ENCODE data around the gene SLC25A39.

SLC25A39 gene

DNA sequence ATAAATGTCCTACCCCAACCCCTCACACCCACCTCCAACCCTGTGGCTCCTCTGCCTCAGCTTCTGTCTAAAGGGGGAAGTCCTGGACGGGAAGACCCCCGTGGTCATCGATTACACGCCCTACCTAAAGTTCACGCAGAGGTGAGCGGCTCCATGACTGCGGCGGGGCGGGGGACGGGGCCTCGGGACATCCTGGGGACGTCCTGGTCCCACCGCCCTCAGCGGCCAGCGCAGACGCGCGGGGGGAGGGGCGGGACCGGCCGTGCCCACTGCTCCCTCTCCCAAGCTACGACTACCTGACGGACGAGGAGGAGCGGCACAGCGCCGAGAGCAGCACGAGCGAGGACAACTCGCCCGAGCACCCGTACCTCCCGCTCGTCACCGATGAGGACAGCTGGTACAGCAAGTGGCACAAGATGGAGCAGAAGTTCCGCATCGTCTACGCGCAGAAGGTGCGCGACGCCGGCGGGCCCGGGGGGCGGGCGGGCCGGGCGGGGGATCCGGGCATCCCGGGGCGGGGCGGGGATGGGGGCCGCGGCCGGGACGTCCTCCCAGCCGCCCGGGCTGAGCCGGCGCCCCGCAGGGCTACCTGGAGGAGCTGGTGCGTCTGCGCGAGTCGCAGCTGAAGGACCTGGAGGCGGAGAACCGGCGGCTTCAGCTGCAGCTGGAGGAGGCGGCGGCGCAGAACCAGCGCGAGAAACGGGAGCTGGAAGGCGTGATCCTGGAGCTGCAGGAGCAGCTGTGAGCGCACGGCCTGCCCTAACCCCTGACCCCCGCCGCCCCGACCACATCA is 9.6 kb downstream of the SLC25A39 start:
- FAIRE-seq, result peak; percentile 93

DNA sequence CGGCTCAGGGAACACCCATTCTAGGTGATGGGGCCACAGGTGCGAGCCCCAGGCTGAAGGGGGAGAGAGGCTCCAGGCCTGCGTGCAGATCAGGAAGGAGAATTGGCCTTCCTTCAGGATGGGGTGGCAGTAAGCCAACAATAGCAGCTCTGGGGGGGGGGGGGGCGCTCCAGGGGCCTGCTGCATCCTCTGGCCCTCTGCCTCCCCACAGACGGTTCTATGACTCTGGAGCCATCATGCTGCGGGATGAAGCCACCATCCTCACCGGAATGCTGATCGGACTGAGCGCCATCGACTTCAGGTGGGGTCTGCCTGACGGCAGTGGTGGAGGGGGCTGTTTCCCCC is 10.1 kb downstream of the SLC25A39 start:
- FAIRE-seq (no peak), DNase-seq (ENCODE audit: insufficient read length, low spot score) (no peak)

More for the DNA sequence above, 9.6 kb downstream of the SLC25A39 start:
- DNase-seq (ENCODE audit: insufficient read length, low spot score), result peak; percentile 63

DNA sequence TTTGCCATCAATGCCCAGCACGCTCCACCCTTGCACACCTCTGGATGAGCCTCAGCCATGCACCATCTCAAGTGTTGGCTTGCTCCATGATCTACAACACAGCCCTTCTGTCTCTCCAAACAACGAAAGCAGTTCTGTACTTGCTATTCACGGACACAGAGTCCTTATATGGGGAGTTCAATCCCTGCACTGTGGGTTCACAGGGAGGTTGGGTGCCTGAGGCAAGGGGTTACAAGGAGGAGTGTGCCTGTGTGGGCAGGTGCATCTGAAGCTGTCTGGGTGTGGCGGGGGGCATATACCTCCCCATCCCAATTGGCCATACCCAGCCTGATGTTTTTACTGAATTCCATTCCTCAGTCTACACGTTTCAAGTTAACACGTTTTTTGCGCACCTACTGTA is 10.6 kb downstream of the SLC25A39 start:
- DNase-seq (ENCODE audit: insufficient read length, low spot score), result no peak
- FAIRE-seq, result peak; percentile 73

GRCh38 chr17:44312396-44313104 is 12.1 kb downstream of the SLC25A39 start:
- FAIRE-seq (no peak), DNase-seq (ENCODE audit: insufficient read length, low spot score) (no peak)

GRCh38 chr17:44311562-44312181 is 13.0 kb downstream of the SLC25A39 start:
- FAIRE-seq (no peak), DNase-seq (ENCODE audit: insufficient read length, low spot score) (no peak)

DNA sequence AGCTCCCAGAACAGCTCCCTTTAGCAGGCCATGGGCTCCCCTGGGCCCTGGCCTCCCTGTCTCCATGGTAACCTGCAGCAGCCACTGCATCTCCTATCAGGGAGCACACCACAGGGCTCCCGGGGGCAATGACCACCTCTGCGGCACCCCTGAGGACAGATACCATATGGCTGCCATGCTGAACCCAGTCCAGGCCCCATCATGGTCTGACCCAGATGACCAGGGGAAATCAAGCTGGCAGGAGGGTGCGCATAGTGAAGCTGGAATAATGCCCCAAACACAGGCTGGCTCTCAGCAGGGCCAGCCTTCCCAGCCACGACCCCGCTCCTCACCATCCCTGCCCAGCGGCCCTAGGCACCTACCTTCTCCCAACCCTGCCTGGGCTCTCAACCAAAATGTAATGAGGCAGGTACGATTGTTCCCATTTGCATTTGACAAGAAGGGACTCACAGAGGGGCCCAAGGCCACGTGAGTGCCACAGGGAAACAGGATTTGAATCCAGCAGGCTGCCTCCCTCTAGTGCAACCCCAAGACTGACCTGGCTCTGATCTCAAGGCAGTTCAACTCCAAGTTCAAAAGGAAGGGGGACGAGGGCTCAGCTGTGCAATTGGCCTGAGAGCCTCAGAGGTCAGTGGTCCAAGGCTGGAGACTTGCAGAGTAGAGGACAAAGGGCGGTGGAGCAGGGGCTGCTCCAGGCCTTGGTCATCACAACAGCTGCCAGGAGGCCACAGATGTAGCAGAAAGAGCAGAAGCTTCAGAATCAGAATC is 13.8 kb downstream of the SLC25A39 start:
- FAIRE-seq (no peak), DNase-seq (ENCODE audit: insufficient read length, low spot score) (no peak)

- DNase-seq (ENCODE audit: insufficient read length, low spot score), result no peak
- FAIRE-seq, result no peak
These were observed 14.4 kb downstream of the SLC25A39 start for GRCh38 chr17:44310188-44310587.

DNA sequence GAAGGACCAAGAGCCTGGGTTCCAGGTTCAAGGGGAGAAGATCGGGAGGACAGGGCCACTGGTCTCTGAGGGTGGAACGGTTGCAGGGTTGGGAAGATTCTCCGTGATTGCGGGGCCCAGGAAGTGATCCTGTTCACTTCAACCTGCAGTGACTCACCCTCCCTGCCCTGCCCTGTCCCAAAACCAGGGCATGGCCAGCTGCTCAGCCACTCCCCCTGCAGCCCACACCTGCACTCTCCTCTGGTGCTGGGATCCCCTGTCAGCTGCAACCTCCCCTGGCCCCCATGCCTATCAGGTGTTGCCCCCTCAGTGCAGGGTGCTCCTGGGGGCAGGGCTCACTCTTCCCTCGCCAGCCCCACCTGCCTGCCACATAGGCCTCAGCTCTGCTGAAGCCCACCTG is 15.2 kb downstream of the SLC25A39 start:
- FAIRE-seq, result no peak

GRCh38 chr17:44308865-44309264 is 15.8 kb downstream of the SLC25A39 start:
- FAIRE-seq (peak; percentile 67), DNase-seq (ENCODE audit: insufficient read length, low spot score) (no peak)

More for the DNA sequence above, 15.2 kb downstream of the SLC25A39 start:
- DNase-seq (ENCODE audit: insufficient read length, low spot score), result no peak

DNA sequence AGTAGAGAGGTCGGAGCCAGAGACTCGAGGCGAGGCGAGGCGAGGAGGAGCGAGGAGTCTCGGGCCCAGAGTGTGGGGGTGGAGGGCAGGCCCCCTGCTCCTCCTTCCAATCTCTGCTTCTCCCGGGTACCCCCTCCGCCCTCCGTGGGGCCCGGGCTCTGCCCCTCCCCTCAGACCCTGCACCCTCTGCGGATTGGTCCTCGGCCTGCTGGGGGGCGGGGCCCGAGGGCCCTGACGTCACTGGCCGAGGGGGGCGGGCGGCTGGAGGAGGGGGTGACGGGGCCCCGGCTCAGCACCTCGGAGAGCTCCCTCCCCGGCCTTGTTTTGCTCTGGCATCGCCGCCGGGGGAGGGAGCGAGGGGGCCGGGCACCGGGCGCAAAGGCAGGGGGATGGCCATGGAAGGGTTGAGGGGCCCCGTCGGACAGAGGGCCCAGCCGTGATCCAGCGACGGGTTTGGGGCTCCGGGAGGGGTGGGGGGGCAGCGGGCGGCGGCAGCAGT is 16.3 kb downstream of the SLC25A39 start, which contains the start of gene RUNDC3A:
Gene RUNDC3A (plus strand): TSS at position 282 of the 499 bp plus-strand sequence. CDS start 232 bp downstream, outside the sequence.
- peak; percentile 94 for FAIRE-seq

DNA sequence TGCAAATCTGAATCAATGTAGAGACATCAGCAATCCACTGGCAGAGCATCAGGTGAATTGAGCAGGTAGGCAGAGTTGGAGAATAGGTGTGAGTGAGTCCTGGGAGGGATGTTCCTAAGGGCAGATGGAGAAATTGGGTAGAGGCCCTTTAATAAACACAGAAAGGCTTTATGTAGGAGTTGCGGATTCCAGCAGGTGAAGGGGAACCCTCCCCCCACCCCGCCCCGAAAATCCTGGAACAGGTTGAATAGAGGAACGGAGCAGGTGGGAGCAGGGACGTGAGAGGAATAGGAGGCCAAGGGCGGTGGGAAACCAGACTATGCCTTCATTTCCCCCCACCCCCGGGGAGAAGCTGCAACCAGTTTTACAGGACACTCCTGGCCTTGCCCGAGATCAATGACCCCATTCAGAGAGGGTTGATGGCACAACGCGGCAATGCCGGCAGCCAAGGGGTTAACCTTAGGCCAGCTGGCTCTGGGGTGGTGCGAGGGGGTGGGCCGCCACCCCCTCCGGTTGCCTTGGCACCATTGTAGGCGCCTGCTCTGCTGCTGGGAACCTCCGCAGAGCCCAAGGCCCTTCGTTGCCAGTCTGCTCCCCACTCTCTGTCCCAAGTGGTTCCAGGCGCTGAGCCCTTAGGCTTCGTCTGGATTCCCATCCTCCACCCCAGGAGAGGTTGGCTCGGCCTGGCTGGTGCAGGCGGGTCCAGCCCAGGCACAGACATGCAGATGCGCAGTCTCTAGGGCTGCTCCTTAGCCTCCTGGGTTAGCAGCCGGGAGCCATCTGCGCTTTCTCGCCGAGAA is 17.0 kb downstream of the SLC25A39 start:
- DNase-seq (ENCODE audit: insufficient read length, low spot score), result peak; percentile 88
- FAIRE-seq, result peak; percentile 62

More for the DNA sequence above, 16.3 kb downstream of the SLC25A39 start, which contains the start of gene RUNDC3A:
- peak; percentile 98 for DNase-seq (ENCODE audit: insufficient read length, low spot score)

DNA sequence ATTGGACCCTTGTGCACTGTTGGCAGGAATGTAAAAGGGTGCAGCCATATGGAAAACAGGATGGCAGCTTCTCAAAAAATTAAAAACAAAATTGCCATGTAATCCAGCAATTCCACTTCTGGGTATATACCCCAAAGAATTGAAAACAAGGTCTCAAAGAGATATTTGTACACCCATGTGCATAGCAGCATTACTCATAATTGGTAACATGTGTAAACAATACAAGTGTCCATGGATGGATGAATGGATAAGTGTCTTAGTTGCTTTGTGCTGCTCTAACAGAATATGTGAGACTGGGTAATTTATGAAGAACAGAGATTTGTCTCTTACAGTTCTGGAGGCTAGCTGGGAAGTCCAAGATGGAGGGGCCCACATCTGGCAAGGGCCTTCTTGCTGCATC is 20.0 kb downstream of the SLC25A39 start:
- FAIRE-seq, result no peak
- DNase-seq (ENCODE audit: insufficient read length, low spot score), result no peak

DNA sequence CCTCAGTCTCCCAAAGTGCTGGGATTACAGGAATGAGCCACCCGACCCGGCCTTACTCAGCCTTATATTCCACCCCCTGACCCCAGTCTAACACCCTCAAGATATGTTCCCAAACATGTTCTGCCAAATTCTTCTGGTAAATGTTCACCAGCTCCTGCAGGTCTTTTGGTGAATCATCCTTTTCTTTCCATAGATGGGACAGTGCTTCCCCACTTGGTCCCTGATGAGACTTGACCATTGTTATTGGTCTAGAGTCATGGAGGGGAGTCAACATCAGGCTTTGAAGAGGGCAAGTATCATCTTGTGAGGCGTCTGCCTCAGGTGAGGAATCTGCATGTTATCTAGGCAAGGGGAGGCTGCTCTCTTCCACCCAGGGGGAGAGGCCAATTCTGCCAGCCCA is 26.6 kb downstream of the SLC25A39 start:
- FAIRE-seq, result no peak
- DNase-seq (ENCODE audit: insufficient read length, low spot score), result no peak

- no peak for DNase-seq (ENCODE audit: insufficient read length, low spot score)
- peak; percentile 9 for FAIRE-seq
These were observed 31.0 kb downstream of the SLC25A39 start for GRCh38 chr17:44293509-44294226.

GRCh38 chr17:44287651-44288050 is 37.0 kb downstream of the SLC25A39 start:
- DNase-seq (ENCODE audit: insufficient read length, low spot score) (no peak), FAIRE-seq (peak; percentile 36)

- DNase-seq (ENCODE audit: insufficient read length, low spot score), result no peak
- no peak for FAIRE-seq
These were observed 40.6 kb downstream of the SLC25A39 start for GRCh38 chr17:44284024-44284400.

DNA sequence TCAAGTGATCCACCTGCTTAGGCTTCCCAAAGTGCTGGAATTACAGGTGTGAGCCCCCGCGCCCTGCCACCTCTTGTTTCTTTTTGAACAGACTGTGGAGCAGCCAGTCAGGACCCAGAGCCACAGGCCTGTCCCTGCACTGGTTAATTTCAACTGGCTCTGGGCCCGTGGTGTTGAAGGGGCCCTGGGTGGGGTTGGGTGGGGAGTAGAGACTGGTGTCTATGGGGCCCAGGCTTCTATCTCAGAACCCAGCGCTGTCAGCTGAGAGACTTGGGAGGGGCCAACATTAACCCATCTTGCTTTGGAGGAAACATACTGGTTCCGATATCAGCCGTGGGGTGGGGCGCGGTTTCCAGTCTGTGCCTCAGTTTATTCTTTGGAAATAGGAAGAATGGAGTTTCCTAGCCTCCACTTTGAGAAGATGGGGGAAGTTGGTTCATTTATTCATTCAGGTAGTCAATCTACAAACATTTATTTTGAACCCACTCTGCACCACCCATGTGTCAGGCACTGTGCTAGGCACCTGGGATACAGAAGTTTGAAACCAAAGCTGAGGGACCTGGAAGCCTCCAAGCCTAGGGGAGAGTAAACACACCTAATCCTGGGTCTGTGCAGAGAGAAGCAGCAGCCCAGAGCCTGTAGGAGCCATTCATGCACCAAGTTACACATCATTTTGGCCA is 41.1 kb downstream of the SLC25A39 start:
- FAIRE-seq, result no peak
- no peak for DNase-seq (ENCODE audit: insufficient read length, low spot score)

DNA sequence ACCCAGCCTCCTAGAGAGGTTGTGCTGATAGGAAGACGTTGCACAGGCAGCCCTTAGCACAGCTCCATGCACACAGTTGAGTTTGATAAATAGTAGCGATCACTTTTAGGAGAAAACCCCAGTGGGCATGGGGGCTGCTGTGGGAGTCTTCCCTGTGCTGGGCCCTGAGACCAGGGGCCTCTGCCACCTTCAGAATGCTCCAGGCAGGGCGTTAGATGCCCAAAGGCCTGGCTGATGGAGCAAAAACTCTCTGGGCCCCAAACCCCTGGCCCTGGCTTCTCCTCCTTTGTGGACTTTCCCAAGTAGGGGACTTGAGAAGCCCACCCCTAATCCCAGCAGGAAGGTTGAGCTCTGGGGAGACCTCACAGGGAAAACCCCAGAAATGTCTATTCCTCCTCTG is 42.4 kb downstream of the SLC25A39 start:
- no peak for DNase-seq (ENCODE audit: insufficient read length, low spot score)
- no peak for FAIRE-seq

- DNase-seq (ENCODE audit: insufficient read length, low spot score), result no peak
These were observed 43.1 kb downstream of the SLC25A39 start for GRCh38 chr17:44281570-44281969.

More at GRCh38 chr17:44281570-44281969, 43.1 kb downstream of the SLC25A39 start:
- FAIRE-seq, result no peak

Measured in HTR-8/SVneo (cell line).